ENCODE data around the gene ZNF438. TPM values are rescaled to one million over a fixed set of nuclear protein-coding genes. Genes with fewer than 3 reads are reported as not detected.

ZNF438 gene
- total RNA-seq, 1 donor from 2014 or later = 3.2 TPM

GRCh38 chr10:30840395-30841050 is 191.1 kb downstream of the ZNF438 start:
- Mint-ChIP-seq H3K36me3 (ENCODE audit: low read depth) (no peaks in the 10 kb centered on the region), H3K4me1 (no peaks in the 10 kb centered on the region), H3K4me3 (no peak overlapping the region), H3K27ac (no peak overlapping the region), H3K27me3 (no peaks in the 10 kb centered on the region), H3K9me3 (no peaks in the 10 kb centered on the region)
- intact Hi-C loops (cut with micrococcal nuclease) = no loop called here
- no peak for DNase-seq

DNA sequence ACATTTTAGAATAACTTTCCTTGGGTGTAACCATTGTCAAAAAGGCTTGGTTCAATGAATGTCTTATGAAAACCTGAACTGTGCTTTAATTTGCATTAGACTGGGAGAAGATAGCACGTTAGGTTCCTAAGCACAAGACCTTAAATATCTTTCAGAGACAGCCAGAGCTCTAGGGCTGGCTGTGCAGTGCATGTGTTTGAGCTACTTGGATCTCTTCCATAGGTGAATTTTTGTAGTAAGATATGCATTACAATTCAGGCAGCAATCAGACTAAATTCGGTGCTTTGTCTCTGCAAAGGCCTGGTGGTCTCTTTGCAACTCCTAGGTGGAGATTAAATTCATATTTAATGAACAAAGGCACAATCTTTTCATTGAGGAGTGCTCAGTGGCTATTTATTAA is 192.0 kb downstream of the ZNF438 start:
- Mint-ChIP-seq H3K27me3 (no peaks in the 10 kb centered on the region), H3K4me3 (no peak overlapping the region), H3K27ac (no peak overlapping the region), H3K4me1 (no peaks in the 10 kb centered on the region), H3K36me3 (ENCODE audit: low read depth) (no peaks in the 10 kb centered on the region), H3K9me3 (no peaks in the 10 kb centered on the region)
- no peak for DNase-seq
- intact Hi-C loops (cut with micrococcal nuclease) = no loop called here

DNA sequence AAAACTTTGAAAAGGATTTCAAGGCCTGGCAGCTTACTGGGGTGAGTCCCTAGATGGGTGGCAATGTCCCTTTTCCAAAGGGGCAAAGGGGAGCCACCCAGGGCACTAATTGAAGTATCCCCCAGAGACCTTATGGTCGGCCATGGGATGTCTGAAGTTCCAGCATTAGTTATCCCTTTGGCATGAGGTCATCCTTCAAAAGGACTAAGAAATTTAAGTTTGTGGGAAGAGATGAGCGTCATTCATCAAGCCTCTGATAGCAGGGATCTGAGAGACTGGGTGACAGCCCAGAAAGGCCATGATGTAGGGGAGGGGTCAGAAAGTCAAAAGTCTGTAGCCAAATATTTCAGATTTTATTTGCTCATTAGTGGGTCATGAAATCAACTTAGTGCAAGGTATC is 195.3 kb downstream of the ZNF438 start:
- no peak for DNase-seq
- H3K36me3 Mint-ChIP-seq (ENCODE audit: low read depth) = no peaks in the 10 kb centered on the region
- no peaks in the 10 kb centered on the region for H3K9me3 Mint-ChIP-seq
- no peak overlapping the region for H3K4me3 Mint-ChIP-seq
- intact Hi-C loops (cut with micrococcal nuclease) = no loop called here
- H3K27ac Mint-ChIP-seq = no peak overlapping the region
- H3K27me3 Mint-ChIP-seq = no peaks in the 10 kb centered on the region
- H3K4me1 Mint-ChIP-seq = no peaks in the 10 kb centered on the region

- Mint-ChIP-seq H3K4me3 (no peak overlapping the region), H3K9me3 (no peaks in the 10 kb centered on the region), H3K4me1 (no peaks in the 10 kb centered on the region), H3K36me3 (ENCODE audit: low read depth) (no peaks in the 10 kb centered on the region), H3K27ac (no peak overlapping the region), H3K27me3 (no peaks in the 10 kb centered on the region)
- intact Hi-C loops (cut with micrococcal nuclease) = no loop called here
- DNase-seq = no peak
Observed at GRCh38 chr10:30835146-30835545, 196.5 kb downstream of the ZNF438 start.

DNA sequence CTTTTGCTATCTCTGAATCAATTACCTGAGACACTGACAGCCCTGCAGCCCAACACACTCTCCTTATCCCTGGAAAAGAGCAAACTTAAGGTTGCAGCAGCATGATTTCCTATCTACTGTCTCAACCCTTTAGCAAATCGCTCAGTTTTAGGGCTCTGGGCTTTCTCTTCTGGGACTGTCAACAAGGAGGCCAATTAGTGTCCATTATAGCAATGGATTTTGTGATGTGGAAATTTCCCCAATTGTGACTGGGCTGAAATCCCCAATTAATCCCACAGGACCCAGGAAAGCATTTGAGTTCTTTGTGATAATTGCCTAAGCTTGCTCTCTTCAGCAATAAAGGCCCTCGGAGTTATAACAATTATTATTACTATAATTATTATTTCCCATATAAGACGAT is 197.0 kb downstream of the ZNF438 start:
- no peaks in the 10 kb centered on the region for H3K27me3 Mint-ChIP-seq
- no peak overlapping the region for H3K4me3 Mint-ChIP-seq
- H3K9me3 Mint-ChIP-seq = no peaks in the 10 kb centered on the region
- no peak for DNase-seq
- no peaks in the 10 kb centered on the region for H3K4me1 Mint-ChIP-seq
- H3K27ac Mint-ChIP-seq = no peak overlapping the region
- no peaks in the 10 kb centered on the region for H3K36me3 Mint-ChIP-seq (ENCODE audit: low read depth)
- intact Hi-C loops (cut with micrococcal nuclease) = no loop called here

GRCh38 chr10:30834153-30834552 is 197.5 kb downstream of the ZNF438 start:
- no peak for DNase-seq
- Mint-ChIP-seq H3K27me3 (no peaks in the 10 kb centered on the region), H3K27ac (no peak overlapping the region), H3K4me3 (no peak overlapping the region), H3K4me1 (no peaks in the 10 kb centered on the region), H3K36me3 (ENCODE audit: low read depth) (no peaks in the 10 kb centered on the region), H3K9me3 (no peaks in the 10 kb centered on the region)
- intact Hi-C loops (cut with micrococcal nuclease) = no loop called here

DNA sequence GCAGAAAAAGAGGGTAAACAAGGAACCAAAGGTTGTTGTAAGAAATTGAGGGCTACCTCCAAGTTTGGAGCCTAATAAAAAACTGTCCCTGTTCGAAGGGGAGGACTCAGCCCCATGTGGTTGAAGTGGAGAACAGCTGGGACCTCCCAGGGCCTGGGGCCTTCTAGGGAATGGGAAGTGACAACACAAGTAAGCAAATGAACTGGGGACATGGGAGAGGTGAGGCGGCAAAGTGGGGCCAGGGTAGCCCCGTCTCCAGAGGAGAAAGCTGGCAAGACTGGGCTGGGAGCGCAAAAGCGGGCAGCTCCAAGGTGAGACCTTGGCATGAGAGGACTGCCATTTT is 198.1 kb downstream of the ZNF438 start:
- H3K9me3 Mint-ChIP-seq = no peaks in the 10 kb centered on the region
- intact Hi-C loops (cut with micrococcal nuclease) = no loop called here
- no peak overlapping the region for H3K27ac Mint-ChIP-seq
- H3K36me3 Mint-ChIP-seq (ENCODE audit: low read depth) = no peaks in the 10 kb centered on the region
- no peak overlapping the region for H3K4me3 Mint-ChIP-seq
- no peaks in the 10 kb centered on the region for H3K4me1 Mint-ChIP-seq
- no peak for DNase-seq
- no peaks in the 10 kb centered on the region for H3K27me3 Mint-ChIP-seq

GRCh38 chr10:30832749-30833627 is 198.7 kb downstream of the ZNF438 start:
- no peak for DNase-seq
- intact Hi-C loops (cut with micrococcal nuclease) = no loop called here
- no peak overlapping the region for H3K4me3 Mint-ChIP-seq
- no peaks in the 10 kb centered on the region for H3K36me3 Mint-ChIP-seq (ENCODE audit: low read depth)
- no peaks in the 10 kb centered on the region for H3K4me1 Mint-ChIP-seq
- no peaks in the 10 kb centered on the region for H3K27me3 Mint-ChIP-seq
- no peak overlapping the region for H3K27ac Mint-ChIP-seq
- H3K9me3 Mint-ChIP-seq = no peaks in the 10 kb centered on the region

- no peak for DNase-seq
- H3K36me3 Mint-ChIP-seq (ENCODE audit: low read depth) = no peaks in the 10 kb centered on the region
- H3K4me1 Mint-ChIP-seq = no peaks in the 10 kb centered on the region
- no peaks in the 10 kb centered on the region for H3K27me3 Mint-ChIP-seq
- H3K9me3 Mint-ChIP-seq = no peaks in the 10 kb centered on the region
- H3K27ac Mint-ChIP-seq = no peak overlapping the region
- H3K4me3 Mint-ChIP-seq = no peak overlapping the region
- intact Hi-C loops (cut with micrococcal nuclease) = no loop called here
Observed at GRCh38 chr10:30832001-30832748, 199.5 kb downstream of the ZNF438 start.

DNA sequence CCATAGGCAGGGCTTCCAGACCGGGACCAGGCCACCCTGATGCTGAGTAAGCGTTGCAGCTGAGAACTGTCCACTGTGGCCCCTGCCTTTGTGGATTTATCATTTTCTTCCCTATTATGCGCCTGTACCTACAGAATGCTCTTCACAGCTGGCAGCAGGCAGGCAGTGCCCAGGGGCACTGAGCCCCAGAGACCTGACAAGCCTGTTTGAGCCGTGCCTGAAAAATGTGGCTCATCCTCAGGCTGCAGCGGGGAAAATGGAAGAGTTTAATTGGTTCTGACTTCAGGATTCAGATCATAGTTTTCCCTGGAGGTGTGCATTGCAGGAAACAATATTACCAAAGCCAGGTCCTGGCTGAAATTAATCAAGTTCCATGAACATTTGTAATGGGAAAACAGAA is 200.2 kb downstream of the ZNF438 start:
- Mint-ChIP-seq H3K36me3 (ENCODE audit: low read depth) (no peaks in the 10 kb centered on the region), H3K27me3 (no peaks in the 10 kb centered on the region), H3K9me3 (no peaks in the 10 kb centered on the region), H3K4me3 (no peak overlapping the region), H3K27ac (no peak overlapping the region), H3K4me1 (no peaks in the 10 kb centered on the region)
- DNase-seq = no peak
- intact Hi-C loops (cut with micrococcal nuclease) = no loop called here

GRCh38 chr10:30830315-30831230 is 201.1 kb downstream of the ZNF438 start:
- Mint-ChIP-seq H3K27ac (no peak overlapping the region), H3K9me3 (no peaks in the 10 kb centered on the region), H3K27me3 (no peaks in the 10 kb centered on the region), H3K36me3 (ENCODE audit: low read depth) (no peaks in the 10 kb centered on the region), H3K4me1 (no peaks in the 10 kb centered on the region), H3K4me3 (no peak overlapping the region)
- no peak for DNase-seq
- intact Hi-C loops (cut with micrococcal nuclease) = no loop called here

GRCh38 chr10:30829901-30830300 is 201.8 kb downstream of the ZNF438 start:
- Mint-ChIP-seq H3K4me3 (no peak overlapping the region), H3K36me3 (ENCODE audit: low read depth) (no peaks in the 10 kb centered on the region), H3K27ac (no peak overlapping the region), H3K4me1 (no peaks in the 10 kb centered on the region), H3K27me3 (no peaks in the 10 kb centered on the region), H3K9me3 (no peaks in the 10 kb centered on the region)
- DNase-seq = no peak
- intact Hi-C loops (cut with micrococcal nuclease) = no loop called here

DNA sequence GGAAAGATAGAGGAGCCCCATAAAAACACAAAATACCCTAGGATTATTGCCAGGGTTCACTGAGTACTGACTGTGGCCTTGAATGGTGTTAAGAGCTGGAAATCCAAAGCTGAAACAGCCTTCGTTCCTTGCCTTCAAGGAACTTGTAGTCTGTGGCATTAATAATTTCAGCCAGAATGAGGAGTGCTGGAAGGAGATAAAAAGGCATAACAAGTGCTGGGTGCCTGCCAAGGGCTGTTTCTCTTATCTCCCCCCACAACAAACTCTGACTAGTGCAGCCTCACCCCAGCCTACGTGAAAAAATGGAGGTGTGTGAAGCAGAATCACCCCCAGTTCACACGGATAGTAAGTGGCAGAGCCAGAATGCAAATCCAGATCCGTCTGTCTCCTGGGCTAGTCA is 203.0 kb downstream of the ZNF438 start:
- Mint-ChIP-seq H3K27ac (no peak overlapping the region), H3K4me3 (no peak overlapping the region), H3K4me1 (no peaks in the 10 kb centered on the region), H3K27me3 (no peaks in the 10 kb centered on the region), H3K36me3 (ENCODE audit: low read depth) (no peaks in the 10 kb centered on the region), H3K9me3 (no peaks in the 10 kb centered on the region)
- intact Hi-C loops (cut with micrococcal nuclease) = no loop called here
- no peak for DNase-seq
